CD4-positive, alpha-beta T cell treated with Interleukin-6 at 100 ng/mL for 8 hours (primary cell): ENCODE measurements around the gene C1QL1.

Experiments
- DNase-seq: peaks from one replicate; pipeline ENCODE4 v3.0.0-alpha.2; 2020; ENCODE audit warnings: mixed read lengths, low spot score

The C1QL1 gene

GRCh38 chr17:44968225-44969143, at the start of gene C1QL1:
Gene C1QL1 (minus strand): TSS chr17:44968303. CDS start chr17:44968048, 255 bp downstream.
- peak; percentile 84 for DNase-seq

- no peak for DNase-seq
These were observed 48.7 kb upstream of the C1QL1 start for GRCh38 chr17:45016823-45017222.

GRCh38 chr17:45016237-45016636, 48.1 kb upstream of the C1QL1 start:
- DNase-seq: no peak

- DNase-seq: no peak
These were observed 45.2 kb upstream of the C1QL1 start for GRCh38 chr17:45013021-45013997.

GRCh38 chr17:45011767-45012166, 43.7 kb upstream of the C1QL1 start:
- no peak for DNase-seq

- no peak for DNase-seq
These were observed 41.8 kb upstream of the C1QL1 start for GRCh38 chr17:45009676-45010467.

GRCh38 chr17:45008216-45008615, 40.1 kb upstream of the C1QL1 start:
- DNase-seq: no peak

- no peak for DNase-seq
These were observed 38.9 kb upstream of the C1QL1 start for GRCh38 chr17:45006927-45007461.

GRCh38 chr17:45005700-45006099, 37.6 kb upstream of the C1QL1 start:
- no peak for DNase-seq

GRCh38 chr17:45004388-45004787, 36.3 kb upstream of the C1QL1 start:
- no peak for DNase-seq

- no peak for DNase-seq
These were observed 35.8 kb upstream of the C1QL1 start for GRCh38 chr17:45003877-45004276.

- DNase-seq: no peak
These were observed 33.2 kb upstream of the C1QL1 start for GRCh38 chr17:45001310-45001709.

GRCh38 chr17:44999433-44999832, 31.3 kb upstream of the C1QL1 start:
- DNase-seq: no peak

GRCh38 chr17:44998646-44999045, 30.5 kb upstream of the C1QL1 start:
- no peak for DNase-seq

- no peak for DNase-seq
These were observed 29.8 kb upstream of the C1QL1 start for GRCh38 chr17:44997733-44998520.

- no peak for DNase-seq
These were observed 28.2 kb upstream of the C1QL1 start for GRCh38 chr17:44996304-44996703.

- no peak for DNase-seq
These were observed 27.4 kb upstream of the C1QL1 start for GRCh38 chr17:44995436-44996001.

GRCh38 chr17:44992242-44992939, 24.3 kb upstream of the C1QL1 start:
- DNase-seq: no peak

GRCh38 chr17:44990994-44991393, 22.9 kb upstream of the C1QL1 start:
- DNase-seq: no peak
